HG03575 (cell line): ENCODE results near the gene TSHZ2.
"Not testable (repeated sequence)": the region's sequence is repeated elsewhere in the genome, so short reads cannot be mapped to it uniquely, and the experiment has no call there.

Source experiments
- ATAC-seq: cut with Tn5 transposase; IDR thresholded peaks from one replicate; pipeline ENCODE4 v1.9.1; 2021; ENCODE audit not compliant: unreplicated experiment, insufficient number of reproducible peaks, low FRiP score; ENCODE audit errors: extremely low read depth

TSHZ2 gene

DNA sequence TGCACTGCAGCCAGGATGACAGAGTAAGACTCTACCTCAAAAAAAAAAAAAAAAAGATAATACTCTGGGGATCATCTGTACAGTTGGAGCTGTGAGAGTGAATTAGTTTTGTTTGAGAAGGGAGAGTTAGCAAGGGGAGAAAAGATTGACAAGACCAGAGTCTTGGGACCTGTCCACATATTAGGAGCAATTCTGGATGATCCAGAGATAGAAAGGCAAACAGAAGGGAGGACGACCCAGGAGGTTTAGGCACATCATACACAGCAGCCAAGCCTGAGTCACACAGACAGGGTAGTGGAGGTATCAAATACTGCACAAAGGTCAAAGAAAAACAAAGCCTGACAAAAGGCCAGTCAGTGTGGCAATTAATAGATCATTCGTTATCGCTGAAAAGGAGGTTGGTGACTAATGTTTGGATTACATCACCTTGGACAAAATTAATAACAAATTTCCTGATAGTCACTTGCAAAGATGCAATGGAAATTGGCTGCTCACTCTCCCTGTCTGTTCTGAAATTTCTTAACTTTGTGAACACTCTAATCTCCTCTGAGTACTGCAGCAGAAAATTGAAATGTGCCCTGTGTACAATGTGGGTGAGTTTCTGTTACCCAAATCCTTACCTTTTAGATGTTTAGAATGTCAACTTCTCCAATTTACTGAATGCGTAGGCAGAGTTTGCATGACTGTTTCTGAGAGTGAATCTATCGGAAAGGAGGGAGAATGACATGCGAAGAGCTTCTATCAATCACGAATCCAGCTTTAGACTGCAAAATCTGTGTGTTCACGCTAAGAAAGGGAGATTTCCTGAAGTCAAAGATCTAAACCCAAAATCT, 105.4 kb downstream of the TSHZ2 start:
- ATAC-seq: no peak

DNA sequence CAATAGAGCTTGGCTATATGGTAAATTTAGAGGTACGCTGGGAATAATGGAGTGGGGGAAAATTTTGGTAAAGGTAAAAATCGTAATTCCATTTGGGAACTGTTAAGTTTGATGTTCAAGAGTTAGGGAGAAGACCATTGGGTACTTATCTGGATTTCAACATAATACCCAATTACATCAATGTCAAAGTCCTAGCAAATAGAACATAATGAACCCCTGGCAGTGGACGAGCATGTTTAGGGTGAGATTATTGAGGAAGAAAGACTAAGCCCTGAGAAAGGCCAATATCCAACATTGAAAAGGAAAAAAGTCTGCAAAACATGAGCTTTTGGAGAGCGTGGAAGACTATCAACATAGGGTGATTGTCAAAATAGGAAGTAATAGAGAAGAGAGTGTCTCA, 106.6 kb downstream of the TSHZ2 start:
- no peak for ATAC-seq

DNA sequence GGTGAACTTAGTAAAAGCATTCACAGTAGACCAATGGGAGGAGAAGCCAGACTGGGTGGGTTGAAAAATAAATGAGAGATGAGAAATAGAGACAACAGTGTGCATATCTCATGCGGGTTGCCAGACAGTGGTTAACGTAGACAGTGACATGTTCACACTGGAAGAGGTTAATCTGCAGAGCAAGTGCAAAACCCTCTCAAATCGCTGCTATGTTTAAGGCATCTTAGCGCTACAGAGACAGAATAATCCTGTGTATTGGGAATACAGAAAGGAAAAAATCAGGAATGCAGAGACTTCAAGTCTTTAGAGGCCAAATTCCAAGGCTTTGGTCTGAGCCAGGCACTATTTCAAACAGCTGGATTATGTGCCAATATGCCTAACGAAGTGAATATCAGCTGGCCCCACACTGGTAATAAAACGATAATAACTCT, 107.1 kb downstream of the TSHZ2 start:
- ATAC-seq: no peak

DNA sequence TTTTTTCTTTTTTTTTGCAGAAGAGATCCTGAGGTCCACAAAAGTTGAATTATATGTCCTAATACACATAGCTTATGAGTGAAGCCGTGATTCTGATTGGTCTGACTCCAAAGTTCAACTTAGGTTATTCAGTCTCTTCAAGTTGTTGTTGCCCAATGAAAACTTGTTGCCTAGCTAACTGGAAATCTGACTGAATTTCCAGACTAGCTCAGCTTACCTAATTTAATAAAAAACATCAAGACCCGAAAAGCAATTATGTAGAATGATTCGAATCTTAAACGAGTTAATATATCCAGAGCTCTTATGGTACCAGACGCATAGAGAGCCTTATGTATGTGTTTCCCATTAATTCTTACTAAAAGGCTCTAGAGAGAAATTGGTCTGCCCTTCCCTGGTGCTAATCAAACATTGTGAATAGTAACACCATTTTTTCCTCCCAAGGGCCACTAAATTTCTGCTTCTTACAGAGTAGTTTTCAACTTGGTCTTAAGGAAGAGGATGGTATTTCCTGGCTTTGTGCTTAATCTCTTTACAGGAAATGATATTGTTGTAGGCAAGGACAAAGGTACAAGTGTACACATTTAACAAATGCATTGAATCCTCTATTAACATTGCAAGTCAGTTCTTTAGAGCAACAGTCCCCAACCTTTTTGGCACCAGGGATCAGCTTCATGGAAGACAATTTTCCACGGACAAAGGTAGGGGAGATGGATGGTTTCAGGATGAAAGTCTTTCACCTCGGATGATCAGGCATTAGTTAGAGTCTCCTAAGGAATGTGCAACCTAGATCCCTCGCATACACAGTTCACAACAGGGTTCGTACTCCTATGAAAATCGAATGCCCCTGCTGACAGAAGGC, 107.9 kb downstream of the TSHZ2 start:
- ATAC-seq: no peak

DNA sequence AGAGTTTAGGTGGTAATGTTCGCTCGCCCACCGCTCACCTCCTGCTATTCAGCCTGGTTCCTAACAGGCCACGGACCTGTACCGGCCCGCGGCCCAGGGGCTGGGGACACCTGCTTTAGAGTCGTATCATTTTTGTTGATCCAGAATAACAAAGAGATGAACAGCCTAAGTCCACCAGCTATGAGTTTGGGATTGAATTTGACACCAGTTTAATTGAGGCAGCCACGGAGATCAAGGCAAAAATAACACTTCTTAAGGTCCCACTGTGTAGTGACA, 108.5 kb downstream of the TSHZ2 start:
- no peak for ATAC-seq

DNA sequence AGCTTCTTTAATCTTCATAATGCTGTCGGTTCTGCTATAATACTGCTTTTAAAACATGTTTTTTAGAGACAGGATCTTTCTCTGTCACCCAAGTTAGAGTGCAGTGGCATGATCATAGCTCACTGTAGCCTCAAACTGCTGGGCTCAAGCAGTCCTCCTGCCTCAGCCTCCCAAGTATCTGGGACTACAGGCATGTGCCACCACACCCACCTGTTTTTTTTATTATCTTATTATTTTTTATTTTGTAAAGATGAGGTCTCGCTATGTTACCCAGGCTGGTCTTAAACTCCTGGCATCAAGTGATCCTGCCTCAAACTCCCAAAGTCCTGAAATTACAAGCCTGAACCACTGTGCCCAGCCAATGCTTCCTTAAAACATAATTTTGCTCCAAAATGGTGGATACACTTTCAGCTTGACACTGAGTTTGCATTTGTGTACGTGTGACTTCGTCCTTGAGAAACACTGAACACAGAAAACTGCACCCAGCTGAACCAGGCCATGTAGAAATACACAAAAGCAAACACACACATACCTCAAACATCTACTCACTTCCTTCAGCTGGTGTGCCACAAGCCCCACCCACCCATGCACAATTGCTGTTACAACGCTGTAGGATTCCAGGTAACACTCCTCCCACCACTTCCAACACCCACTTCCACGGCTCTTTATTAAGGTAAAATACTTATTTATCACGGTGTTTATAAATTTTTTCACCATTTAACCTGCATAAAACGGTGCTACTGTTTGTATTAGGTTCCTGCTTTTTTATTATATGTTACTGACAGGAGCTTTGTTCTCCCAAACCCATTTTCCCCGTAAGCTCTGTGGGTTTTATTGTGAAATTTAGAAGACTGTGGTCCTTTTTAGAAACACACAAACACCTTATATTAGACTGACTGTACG, 109.1 kb downstream of the TSHZ2 start:
- no peak for ATAC-seq

DNA sequence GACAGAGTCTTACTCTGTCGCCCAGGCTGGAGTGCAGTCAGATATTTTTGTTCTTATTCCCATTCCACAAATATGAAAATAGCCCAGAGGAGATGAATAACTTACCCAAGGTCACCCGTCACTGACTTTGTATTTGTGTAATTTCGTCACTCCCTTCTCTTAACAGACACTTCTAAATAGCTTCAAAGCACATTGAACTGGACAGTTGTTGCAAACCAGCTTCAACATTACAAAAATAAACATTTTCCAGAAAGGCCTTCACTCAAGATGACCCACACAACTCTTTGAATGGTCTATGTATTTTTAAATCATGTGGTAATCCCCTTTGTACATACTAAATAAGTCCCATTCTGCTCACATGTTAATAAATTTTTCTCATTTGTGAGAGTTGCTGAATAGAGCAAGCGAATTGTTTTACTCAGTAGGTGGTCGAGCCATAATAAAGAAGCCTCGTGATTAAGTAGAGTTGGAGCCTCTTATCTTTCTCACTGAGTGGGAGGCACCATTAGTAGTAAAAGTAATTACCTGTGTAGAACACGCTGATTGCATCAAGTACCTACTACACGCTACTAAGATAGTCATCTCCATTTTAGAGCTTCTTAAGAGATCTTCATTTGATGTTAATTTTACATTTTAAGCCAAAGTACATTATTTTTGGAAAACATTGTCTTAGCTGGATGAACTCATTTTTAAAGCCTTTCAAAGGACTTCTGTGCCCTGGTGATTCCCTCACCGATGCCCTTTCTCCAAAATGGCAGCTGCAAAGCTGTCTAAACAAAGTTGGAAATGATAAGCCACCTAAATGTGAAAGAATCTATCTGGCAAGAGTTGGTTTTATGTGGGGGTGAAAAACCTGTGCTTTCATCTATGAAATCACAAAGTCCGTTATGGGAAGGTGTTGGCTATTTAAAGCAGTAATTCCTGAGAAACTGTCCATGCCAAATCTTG, 110.0 kb downstream of the TSHZ2 start:
- no peak for ATAC-seq

DNA sequence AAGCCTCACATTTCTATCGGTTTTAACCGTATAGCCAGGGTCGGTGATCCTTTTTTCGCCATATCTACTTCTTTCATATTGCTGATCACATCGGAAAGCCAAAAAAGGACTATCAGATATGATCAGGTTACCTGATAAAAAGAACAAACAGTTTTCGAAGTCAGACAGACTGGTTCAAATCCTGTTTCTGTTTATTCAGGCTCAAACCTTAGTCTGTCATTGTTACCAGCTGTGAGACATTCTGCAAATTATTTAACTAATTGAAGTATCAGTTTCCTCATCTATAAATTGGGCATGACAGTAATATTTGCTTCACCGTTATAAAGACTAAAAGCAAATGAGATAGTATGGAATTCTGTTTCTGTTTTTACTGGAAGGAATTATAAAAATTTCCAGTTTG, 111.3 kb downstream of the TSHZ2 start:
- no peak for ATAC-seq

DNA sequence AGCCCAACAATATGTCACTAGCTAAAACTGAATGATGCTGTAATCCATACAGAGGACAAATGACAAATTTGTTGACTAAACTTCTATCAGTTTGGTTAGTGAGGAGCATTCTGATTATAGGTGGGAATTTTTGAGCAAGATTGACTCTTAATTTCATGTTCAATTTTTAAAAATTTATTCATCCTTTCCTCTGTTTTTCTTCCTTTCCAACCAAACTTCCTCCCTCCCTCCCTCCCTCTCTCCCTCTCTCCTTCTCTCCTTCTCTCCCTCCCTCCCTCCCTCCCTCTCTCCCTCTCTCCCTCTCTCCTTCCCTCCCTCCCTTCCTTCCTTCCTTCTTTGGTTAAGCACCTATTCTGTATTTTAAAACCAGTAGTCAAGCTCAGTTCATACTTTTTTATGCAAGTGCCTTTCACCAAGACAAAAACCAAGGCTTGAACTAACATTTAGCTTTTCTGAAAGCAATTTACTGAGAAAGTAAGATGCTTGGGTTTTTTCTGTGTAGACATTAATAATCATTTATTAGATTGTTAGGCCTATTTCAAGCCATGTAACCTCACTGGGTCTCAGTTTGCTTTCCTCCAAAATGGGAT, 112.3 kb downstream of the TSHZ2 start:
- ATAC-seq: no peak

DNA sequence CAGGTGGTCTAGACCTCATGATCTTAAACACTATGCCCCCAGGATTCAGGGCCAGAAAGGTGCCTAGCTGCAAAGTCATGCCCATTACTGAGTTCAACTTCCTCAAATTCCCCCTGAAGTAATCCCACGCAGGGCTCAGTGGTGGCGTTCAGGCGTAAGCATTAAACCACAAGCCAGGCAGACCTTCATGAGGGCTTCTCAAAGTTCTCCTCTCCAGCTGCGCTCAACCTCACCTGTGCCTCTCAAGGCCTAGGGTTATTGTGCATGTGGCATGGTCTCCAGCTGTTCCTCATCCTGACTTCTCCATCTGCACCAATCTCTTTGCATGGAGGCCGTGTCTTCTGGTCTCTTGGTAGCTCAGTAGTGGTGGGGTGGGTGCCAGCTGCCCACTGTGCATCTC, 113.6 kb downstream of the TSHZ2 start:
- no peak for ATAC-seq

DNA sequence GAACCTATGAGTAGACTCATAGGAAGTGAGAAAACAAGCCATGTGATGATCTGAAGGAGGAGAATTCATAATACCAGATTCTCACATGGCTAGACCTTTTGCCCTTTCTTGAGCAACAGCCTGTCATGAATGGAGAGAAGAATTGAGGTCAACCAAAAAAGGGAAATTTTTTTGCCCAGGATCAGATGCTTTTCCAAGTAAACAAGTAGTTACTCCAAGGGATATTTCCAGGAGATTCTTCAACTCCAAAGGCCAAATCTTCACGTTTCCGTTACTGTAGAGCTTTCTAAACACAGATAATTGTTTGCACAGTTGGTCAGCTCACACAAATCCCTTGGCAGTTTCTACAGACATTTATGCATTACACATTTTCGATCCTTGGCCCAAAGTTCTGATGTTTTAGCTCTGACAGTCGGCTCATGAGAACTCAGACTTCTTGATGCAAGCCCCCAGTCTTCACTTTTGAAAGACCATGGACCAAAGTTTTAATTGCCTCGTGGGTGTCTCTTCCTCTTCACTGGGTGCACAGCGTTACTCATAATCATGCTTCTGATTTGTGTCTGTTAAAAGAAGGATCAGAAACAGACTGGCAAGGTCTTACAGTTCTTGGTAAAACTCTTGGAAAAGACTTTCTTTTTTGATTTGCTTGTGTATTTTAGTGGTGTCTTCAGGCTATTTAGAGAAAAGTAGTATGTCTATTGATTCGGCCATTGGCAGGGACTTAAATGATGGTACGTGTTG, 115.0 kb downstream of the TSHZ2 start:
- ATAC-seq: no peak

DNA sequence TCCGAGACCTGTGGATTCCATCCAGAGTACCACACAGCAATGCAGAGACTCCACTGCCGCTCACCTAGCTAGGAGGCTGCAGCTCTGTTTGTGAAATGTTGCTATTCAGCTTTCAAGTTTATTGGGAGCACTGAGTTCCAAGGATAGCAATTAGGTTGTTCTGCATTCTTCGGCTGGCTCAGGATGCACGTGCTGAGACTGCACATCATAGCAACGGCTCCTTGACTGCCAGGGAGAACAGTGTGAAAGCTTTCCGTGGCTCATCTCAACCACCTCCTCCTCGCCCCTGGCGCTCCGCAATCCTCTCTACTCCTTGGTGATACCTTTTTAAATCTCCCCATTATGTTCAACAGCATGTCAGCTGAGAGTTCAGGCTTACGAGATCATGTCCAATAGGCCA, 116.6 kb downstream of the TSHZ2 start:
- ATAC-seq: no peak

DNA sequence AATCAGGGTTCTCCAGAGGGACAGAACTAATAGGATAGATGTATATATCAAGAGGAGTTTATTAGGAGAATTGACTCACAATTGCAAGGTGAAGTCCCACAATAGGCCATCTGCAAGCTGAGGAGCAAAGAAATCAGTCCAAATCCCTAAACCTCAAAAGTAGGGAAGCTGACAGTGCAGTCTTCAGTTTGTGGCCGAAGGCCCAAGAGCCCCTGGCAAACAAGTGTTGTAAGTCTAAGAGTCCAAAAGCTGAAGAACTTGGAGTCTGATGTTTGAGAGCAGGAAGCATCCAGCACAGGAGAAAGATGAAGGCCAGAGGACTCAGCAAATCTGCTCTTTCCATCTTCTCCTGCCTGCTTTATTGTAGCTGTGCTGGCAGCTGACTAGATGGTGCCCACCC, 117.7 kb downstream of the TSHZ2 start:
- not testable (repeated sequence) for ATAC-seq

DNA sequence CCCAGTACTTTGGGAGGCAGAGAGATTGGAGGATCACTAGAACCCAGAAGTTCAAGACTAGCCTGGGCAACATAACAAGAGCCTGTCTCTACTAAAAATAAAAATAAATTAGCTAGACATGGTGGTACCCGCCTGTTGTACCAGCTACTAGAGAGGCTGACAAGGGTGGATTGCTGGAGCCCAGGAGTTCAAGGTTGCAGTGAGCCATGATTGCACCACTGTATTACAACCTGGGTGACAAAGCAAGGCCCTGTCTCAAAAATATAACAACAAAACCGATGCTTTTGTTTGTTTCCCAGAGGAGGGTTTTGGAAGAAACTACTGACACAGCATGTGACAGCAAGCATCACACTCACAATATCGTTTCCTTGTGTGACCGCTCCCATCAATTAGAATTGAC, 119.6 kb downstream of the TSHZ2 start:
- ATAC-seq: no peak

DNA sequence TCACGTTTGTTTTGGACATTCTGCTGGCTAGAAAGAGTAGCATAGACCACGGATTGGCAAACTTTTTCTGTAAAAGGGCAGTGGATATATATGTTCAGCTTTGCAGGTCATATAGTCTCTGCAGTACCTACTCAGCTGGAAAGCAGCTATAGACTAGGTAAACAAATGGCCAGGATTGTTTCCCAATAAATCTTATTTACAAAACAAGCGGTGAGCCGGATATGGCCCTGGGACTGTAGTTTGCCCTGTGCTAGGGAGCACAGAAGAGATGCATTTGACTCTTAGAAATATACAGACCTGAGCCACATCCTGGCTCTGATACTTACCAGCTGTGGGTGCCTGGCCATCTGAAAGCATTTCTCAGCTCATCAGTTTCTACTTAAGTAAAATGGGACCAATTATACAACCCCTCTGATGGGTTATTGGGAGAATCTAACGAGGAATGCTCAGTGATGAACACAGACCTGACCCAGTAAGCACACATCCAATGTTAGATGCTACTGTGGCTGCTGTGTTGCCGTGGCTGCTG, 120.7 kb downstream of the TSHZ2 start:
- no peak for ATAC-seq

DNA sequence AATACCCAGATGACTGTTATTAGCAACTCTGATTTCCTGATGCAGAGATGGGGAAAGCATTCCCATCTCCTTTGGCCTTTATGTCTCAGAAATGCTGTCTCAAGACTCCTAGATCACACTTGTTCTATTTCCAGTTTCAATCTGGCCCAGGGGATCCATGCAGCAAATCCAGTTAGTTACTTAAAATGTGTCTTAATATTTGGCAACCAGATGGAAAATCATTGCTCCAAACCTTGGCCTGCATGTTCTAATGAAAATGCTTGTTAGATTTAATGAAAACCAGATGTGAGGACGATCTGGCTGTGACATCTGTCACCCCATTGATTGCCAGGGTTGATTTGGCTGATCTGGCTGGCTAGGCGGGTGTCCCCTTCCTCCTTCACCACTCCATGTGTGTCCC, 125.2 kb downstream of the TSHZ2 start:
- no peak for ATAC-seq

DNA sequence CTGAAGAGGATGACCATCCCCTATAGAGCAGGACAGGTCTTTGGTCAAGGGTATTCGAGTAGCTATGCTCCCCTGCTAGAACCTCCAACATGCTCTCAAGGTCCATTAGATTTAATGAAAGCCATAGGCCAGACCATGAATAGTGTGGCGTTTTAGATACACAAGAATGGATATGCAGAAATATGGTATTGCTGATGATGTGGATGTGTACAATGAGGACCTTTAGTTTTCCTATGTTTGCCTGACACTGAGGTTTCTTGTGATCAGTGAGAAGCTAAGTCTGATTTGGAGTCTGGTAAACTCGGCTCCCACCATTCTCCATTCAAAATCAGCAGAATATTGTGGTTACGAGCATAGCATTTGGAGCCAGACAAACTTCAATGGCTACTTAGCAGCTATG, 125.6 kb downstream of the TSHZ2 start:
- ATAC-seq: no peak
